Loucy (cell line): Measurements from ENCODE around the gene PITX3.

ENCODE experiments used
- H2AFZ ChIP-seq: fragments of 200-600 bp; sonication (generic); 2 replicates; pipeline ENCODE4 v1.6.0; 2016; ENCODE audit warnings: antibody characterized with exemption, mild to moderate bottlenecking, low read length, moderate library complexity
- H3F3A ChIP-seq: fragments of 200-600 bp; 2 replicates; pipeline ENCODE4 v1.6.0; 2016; ENCODE audit warnings: antibody characterized with exemption, low read depth, mild to moderate bottlenecking
- H3K27me3 ChIP-seq: fragments of 200-600 bp; sonication (generic); 2 replicates; pipeline ENCODE4 v1.6.1; 2014; ENCODE audit warnings: low read length, mild to moderate bottlenecking; ENCODE audit not compliant: insufficient read depth, poor library complexity, severe bottlenecking
- H3K36me3 ChIP-seq: fragments of 200-600 bp; sonication (generic); 2 replicates; pipeline ENCODE4 v1.6.1; 2016; ENCODE audit warnings: low read length; ENCODE audit not compliant: insufficient read depth
- H3K4me1 ChIP-seq: fragments of 200-600 bp; sonication (generic); 2 replicates; pipeline ENCODE4 v1.5.1; 2014; ENCODE audit warnings: low read length, mild to moderate bottlenecking; ENCODE audit not compliant: insufficient read depth, poor library complexity, severe bottlenecking
- H3K4me2 ChIP-seq: fragments of 200-600 bp; sonication (generic); 2 replicates; pipeline ENCODE4 v1.6.0; 2014; ENCODE audit warnings: antibody characterized with exemption, low read length, low read depth, mild to moderate bottlenecking; ENCODE audit not compliant: poor library complexity, severe bottlenecking
- H3K4me3 ChIP-seq: fragments of 200-600 bp; sonication (generic); 2 replicates; pipeline ENCODE4 v1.5.1; 2014; ENCODE audit warnings: low read length, mild to moderate bottlenecking, mixed read lengths; ENCODE audit not compliant: poor library complexity, severe bottlenecking
- H3K79me2 ChIP-seq: fragments of 200-600 bp; sonication (generic); 2 replicates; pipeline ENCODE4 v1.6.1; 2014; ENCODE audit warnings: low read length; ENCODE audit not compliant: insufficient read depth
- H3K9ac ChIP-seq: fragments of 200-600 bp; sonication (generic); 2 replicates; pipeline ENCODE4 v1.6.0; 2014; ENCODE audit warnings: mild to moderate bottlenecking, low read depth, low read length, moderate library complexity; ENCODE audit not compliant: poor library complexity, severe bottlenecking
- H3K9me2 ChIP-seq: fragments of 200-600 bp; sonication (generic); replicated peaks from 2 replicates; pipeline ENCODE4 v1.6.1; 2016; ENCODE audit warnings: low read depth, low read length, mixed read lengths
- H3K9me3 ChIP-seq: fragments of 200-600 bp; sonication (generic); 2 replicates; pipeline ENCODE4 v1.6.1; 2014; ENCODE audit warnings: mild to moderate bottlenecking, antibody characterized with exemption, low read length, low read depth; ENCODE audit not compliant: insufficient read depth
- H4K20me1 ChIP-seq: fragments of 200-600 bp; sonication (generic); 2 replicates; pipeline ENCODE4 v1.6.0; 2014; ENCODE audit warnings: antibody characterized with exemption, low read length, mild to moderate bottlenecking; ENCODE audit not compliant: insufficient read depth, poor library complexity, severe bottlenecking
- EZH2phosphoT487 ChIP-seq: fragments of 200-600 bp; IDR thresholded peaks from 2 replicates; pipeline ENCODE4 v1.6.1; 2018; ENCODE audit warnings: antibody characterized with exemption, mild to moderate bottlenecking, moderate library complexity, borderline replicate concordance
- TF ChIP-seq, protein P1 (sequence below): fragments of 200-600 bp; sonication (generic); conservative IDR thresholded peaks from 2 replicates; pipeline ENCODE4 v1.5.1; 2014; ENCODE audit warnings: mild to moderate bottlenecking, antibody characterized with exemption, low read length

Gene PITX3

DNA sequence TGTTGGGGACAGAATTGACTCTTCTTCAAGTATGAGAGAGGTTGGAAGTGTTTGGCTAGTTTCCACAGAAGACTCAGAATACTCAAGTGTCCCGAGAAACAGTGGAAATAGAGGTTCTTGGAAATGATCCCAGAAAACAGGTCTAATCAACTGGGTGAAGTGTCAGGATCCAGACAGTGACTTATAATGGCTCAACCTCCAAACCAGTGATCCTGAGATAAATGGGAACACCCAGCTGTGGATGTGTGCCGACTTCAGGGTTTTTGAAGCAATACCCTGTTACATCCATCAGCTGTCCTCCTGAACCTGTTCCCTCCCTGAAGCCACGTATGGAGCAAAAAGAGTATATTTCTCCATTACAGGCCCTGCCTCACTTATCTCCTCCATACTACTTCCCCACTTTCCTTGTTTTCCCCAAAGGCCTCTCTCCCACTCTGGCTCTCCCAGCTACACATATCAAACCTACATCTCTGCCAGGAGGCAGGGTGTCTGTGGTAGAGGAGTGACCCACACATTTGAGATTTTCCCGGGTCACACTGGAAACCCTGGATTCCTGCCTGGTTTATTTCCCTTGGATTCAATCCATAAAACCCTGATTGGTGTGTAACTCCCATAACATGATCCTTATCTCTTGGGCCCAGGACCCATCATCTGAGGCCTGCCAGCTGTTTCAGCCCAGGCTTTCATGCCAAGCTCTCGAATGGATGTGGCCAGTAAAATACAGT lies 32.8 kb downstream of the PITX3 start:
- H2AFZ ChIP-seq: no peak overlapping the region
- H3F3A ChIP-seq: no peaks in the 10 kb centered on the region
- no peak overlapping the region for H3K9ac ChIP-seq
- H3K27me3 ChIP-seq: no peaks in the 10 kb centered on the region
- H3K36me3 ChIP-seq: no peaks in the 10 kb centered on the region
- no peaks in the 10 kb centered on the region for H4K20me1 ChIP-seq
- H3K9me3 ChIP-seq: peaks cover 5% of the 10 kb centered on the region; the same call in 1 of the 2 replicates
- H3K4me2 ChIP-seq: no peak overlapping the region
- H3K9me2 ChIP-seq: no peaks in the 10 kb centered on the region
- H3K4me1 ChIP-seq: no peaks in the 10 kb centered on the region
- TF ChIP-seq EZH2phosphoT487: no peak
- TF ChIP-seq, protein P1, sequence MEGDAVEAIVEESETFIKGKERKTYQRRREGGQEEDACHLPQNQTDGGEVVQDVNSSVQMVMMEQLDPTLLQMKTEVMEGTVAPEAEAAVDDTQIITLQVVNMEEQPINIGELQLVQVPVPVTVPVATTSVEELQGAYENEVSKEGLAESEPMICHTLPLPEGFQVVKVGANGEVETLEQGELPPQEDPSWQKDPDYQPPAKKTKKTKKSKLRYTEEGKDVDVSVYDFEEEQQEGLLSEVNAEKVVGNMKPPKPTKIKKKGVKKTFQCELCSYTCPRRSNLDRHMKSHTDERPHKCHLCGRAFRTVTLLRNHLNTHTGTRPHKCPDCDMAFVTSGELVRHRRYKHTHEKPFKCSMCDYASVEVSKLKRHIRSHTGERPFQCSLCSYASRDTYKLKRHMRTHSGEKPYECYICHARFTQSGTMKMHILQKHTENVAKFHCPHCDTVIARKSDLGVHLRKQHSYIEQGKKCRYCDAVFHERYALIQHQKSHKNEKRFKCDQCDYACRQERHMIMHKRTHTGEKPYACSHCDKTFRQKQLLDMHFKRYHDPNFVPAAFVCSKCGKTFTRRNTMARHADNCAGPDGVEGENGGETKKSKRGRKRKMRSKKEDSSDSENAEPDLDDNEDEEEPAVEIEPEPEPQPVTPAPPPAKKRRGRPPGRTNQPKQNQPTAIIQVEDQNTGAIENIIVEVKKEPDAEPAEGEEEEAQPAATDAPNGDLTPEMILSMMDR: no peak
- H3K79me2 ChIP-seq: no peaks in the 10 kb centered on the region
- no peak overlapping the region for H3K4me3 ChIP-seq

DNA sequence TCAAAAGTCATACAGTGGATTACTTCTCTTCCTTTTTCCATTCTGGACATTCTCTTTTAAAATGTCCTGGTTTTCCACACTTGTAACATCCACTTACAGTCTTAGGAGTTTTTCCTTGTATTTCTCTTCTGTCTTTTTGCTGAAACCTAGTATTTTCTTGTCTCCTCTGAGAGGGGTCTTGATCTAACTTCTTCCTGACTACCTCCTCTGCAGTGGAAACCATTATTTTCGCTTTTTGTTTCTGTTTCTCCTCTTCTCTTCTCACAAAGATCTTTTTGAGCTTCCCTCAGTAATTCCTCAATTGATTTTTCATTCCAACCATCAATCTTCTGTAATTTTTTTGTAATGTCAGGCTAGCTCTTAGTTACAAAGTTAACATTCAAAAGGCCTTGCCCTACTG lies 38.9 kb downstream of the PITX3 start:
- no peaks in the 10 kb centered on the region for H4K20me1 ChIP-seq
- no peak overlapping the region for H3K9ac ChIP-seq
- no peaks in the 10 kb centered on the region for H3F3A ChIP-seq
- H3K79me2 ChIP-seq: no peaks in the 10 kb centered on the region
- no peaks in the 10 kb centered on the region for H3K36me3 ChIP-seq
- no peak overlapping the region for H3K4me3 ChIP-seq
- no peaks in the 10 kb centered on the region for H3K27me3 ChIP-seq
- H2AFZ ChIP-seq: no peak overlapping the region; the same call in 1 of the 2 replicates
- peaks cover 5% of the 10 kb centered on the region; the same call in 1 of the 2 replicates for H3K9me3 ChIP-seq
- H3K9me2 ChIP-seq: no peaks in the 10 kb centered on the region
- TF ChIP-seq, protein P1: no peak
- TF ChIP-seq EZH2phosphoT487: no peak
- no peak overlapping the region for H3K4me2 ChIP-seq
- no peaks in the 10 kb centered on the region for H3K4me1 ChIP-seq

DNA sequence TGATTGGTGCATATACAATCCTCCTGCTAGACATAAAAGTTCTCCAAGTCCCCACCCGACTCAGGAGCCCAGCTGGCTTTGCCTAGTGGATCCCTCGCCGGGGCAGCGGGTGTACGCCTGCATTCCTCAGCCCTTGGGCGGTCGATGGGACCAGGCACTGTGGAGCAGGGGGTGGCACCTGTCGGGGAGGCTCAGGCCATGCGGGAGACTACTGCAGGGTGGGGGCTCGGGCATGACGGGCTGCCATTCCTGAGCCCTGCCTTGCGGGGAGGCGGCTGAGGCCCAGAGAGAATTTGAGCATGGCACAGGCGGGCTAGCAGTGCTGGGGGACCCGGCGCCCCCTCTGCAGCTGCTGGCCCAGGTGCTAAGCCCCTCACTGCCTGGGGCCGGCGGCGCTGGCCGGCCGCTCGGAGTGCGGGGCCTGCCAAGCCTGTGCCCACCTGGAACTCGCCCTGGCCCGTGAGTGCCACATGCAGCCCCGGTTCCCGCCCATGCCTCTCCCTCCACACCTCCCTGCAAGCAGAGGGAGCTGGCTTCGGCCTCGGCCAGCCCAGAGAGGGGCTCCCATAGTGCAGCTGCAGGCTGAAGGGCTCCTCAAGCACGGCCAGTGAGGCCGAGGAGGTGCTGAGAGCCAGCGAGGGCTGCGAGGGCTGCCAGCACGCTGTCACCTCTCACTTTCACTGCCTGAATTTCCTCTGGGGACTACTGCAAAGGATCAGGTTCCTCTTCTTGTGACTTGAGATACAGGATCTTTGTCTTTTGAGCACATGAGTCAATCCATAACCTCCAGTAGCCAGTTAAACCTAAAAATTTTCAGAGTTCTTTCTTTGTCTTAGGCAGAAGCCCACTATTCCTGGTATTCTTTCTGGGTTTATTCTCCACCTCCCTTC lies 40.3 kb downstream of the PITX3 start:
- Histone ChIP-seq H2AFZ (no peak overlapping the region), H3K4me3 (no peak overlapping the region), H3K79me2 (no peaks in the 10 kb centered on the region), H3K27me3 (no peaks in the 10 kb centered on the region), H4K20me1 (no peaks in the 10 kb centered on the region), H3K9ac (no peak overlapping the region), H3K36me3 (no peaks in the 10 kb centered on the region), H3K4me2 (no peak overlapping the region), H3K4me1 (no peaks in the 10 kb centered on the region), H3F3A (no peaks in the 10 kb centered on the region), H3K9me2 (no peaks in the 10 kb centered on the region), H3K9me3 (peaks cover 5% of the 10 kb centered on the region; the same call in 1 of the 2 replicates)
- no peak for TF ChIP-seq EZH2phosphoT487
- TF ChIP-seq, protein P1: no peak
